Measurements from ENCODE around the gene DUSP28. TPM values are rescaled to one million over a fixed set of nuclear protein-coding genes. Genes with fewer than 3 reads are reported as not detected.

The DUSP28 gene
- total and polyA plus RNA-seq, 10 of the 15 experiments (the other 5 are each of a cell fraction or from before 2014, with no cell fraction given) = 2.5 to 12.5 (median 6.4) TPM

- TF ChIP-seq CUX1 (IDR thresholded peaks at IDR 0.05; ENCODE audit: insufficient replicate concordance, low read depth, low read length) (no peak), TCF3 (IDR thresholded peaks at IDR 0.05; ENCODE audit: borderline replicate concordance, insufficient read depth, low read depth, low read length) (0 out of 2 replicates have a peak, but pooled peaks have one; percentile 16), SUPT20H (IDR thresholded peaks at IDR 0.05; ENCODE audit: borderline replicate concordance, control insufficient read depth, low read depth, low read length) (no peak), KAT2A (conservative IDR thresholded peaks at IDR 0.05; ENCODE audit: control insufficient read depth, low read depth, low read length) (no peak), IKZF1 (conservative IDR thresholded peaks at IDR 0.05) (peak; percentile 14; the same call in 1 of the 2 replicates), PBX3 (IDR thresholded peaks at IDR 0.05; ENCODE audit: insufficient replicate concordance, low read depth, low read length) (no peak), HDGF (IDR thresholded peaks at IDR 0.05) (peak; percentile 87), IKZF2 (IDR thresholded peaks at IDR 0.05) (peak; percentile 68 to 74; a peak in 3 of 4 replicates), HDAC6 (IDR thresholded peaks at IDR 0.05; ENCODE audit: unreplicated experiment) (no peak), ZNF217 (IDR thresholded peaks at IDR 0.05) (no peak), CHD2 (IDR thresholded peaks at IDR 0.05; ENCODE audit: borderline replicate concordance, low read depth, low read length) (no peak), NBN (IDR thresholded peaks at IDR 0.05) (0 out of 2 replicates have a peak, but pooled peaks have one; percentile 87), ZBED1 (IDR thresholded peaks at IDR 0.05; ENCODE audit: borderline replicate concordance) (0 out of 2 replicates have a peak, but pooled peaks have one; percentile 1), CBX3 (IDR thresholded peaks at IDR 0.05; ENCODE audit: borderline replicate concordance, low read depth) (no peak), CTCF (IDR thresholded peaks at IDR 0.05 in 2 of 3, conservative IDR thresholded peaks at IDR 0.05 in 1 of 3; ENCODE audit: control insufficient read depth in 2 of 3, extremely low read depth in 1 of 3, insufficient read depth in 1 of 3, low read depth in 3 of 3, low read length in 3 of 3) (no peak), PAX8 (IDR thresholded peaks at IDR 0.05) (0 out of 2 replicates have a peak, but pooled peaks have one; percentile 25), NRF1 (conservative IDR thresholded peaks at IDR 0.05; ENCODE audit: low read depth, low read length) (no peak), TAF1 (IDR thresholded peaks at IDR 0.05; ENCODE audit: borderline replicate concordance, low read depth, low read length) (no peak), ATF2 (IDR thresholded peaks at IDR 0.05; ENCODE audit: low read length) (no peak), SRF (IDR thresholded peaks at IDR 0.05; ENCODE audit: low read depth in 2 of 2, low read length in 2 of 2) (peak; percentile 87 to 96)
Measured at GRCh38 chr2:240584486-240585031, 24.4 kb downstream of the DUSP28 start (continued).
